Measurements from ENCODE around the gene CCIN. TPM values are rescaled to one million over a fixed set of nuclear protein-coding genes. Genes with fewer than 3 reads are reported as not detected.

Gene CCIN
- total RNA-seq, 1 donor from 2014 or later: 1.9 TPM

GRCh38 chr9:36153746-36154145, 15.4 kb upstream of the CCIN start:
- no peak overlapping the region for H3K4me2 ChIP-seq (ENCODE audit: low read length)
- H3K9ac ChIP-seq (ENCODE audit: low read length): no peak overlapping the region
- no peak overlapping the region for H2AFZ ChIP-seq (ENCODE audit: low read depth, low read length)
- FAIRE-seq (no peak), DNase-seq (ENCODE audit: low read depth) (no peak)
- Mint-ChIP-seq H3K36me3 (ENCODE audit: low read depth, unreplicated experiment) (peaks cover 33% of the 10 kb centered on the region), H3K27me3 (ENCODE audit: low read depth, unreplicated experiment) (no peaks in the 10 kb centered on the region), H3K4me3 (ENCODE audit: unreplicated experiment) (no peak overlapping the region), H3K4me1 (ENCODE audit: low read depth, unreplicated experiment) (peaks cover 47% of the 10 kb centered on the region), H3K27ac (ENCODE audit: unreplicated experiment) (peak overlapping the region; percentile 91), H3K9me3 (ENCODE audit: unreplicated experiment) (peaks cover 7% of the 10 kb centered on the region)
- H3K4me1 ChIP-seq (ENCODE audit: insufficient read depth, low read length): peaks cover 46% of the 10 kb centered on the region
- no peak for TF ChIP-seq EZH2 (IDR thresholded peaks at IDR 0.05; ENCODE audit: insufficient read depth, low read length)
- TF ChIP-seq, protein P1, sequence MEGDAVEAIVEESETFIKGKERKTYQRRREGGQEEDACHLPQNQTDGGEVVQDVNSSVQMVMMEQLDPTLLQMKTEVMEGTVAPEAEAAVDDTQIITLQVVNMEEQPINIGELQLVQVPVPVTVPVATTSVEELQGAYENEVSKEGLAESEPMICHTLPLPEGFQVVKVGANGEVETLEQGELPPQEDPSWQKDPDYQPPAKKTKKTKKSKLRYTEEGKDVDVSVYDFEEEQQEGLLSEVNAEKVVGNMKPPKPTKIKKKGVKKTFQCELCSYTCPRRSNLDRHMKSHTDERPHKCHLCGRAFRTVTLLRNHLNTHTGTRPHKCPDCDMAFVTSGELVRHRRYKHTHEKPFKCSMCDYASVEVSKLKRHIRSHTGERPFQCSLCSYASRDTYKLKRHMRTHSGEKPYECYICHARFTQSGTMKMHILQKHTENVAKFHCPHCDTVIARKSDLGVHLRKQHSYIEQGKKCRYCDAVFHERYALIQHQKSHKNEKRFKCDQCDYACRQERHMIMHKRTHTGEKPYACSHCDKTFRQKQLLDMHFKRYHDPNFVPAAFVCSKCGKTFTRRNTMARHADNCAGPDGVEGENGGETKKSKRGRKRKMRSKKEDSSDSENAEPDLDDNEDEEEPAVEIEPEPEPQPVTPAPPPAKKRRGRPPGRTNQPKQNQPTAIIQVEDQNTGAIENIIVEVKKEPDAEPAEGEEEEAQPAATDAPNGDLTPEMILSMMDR (IDR thresholded peaks at IDR 0.05; ENCODE audit: insufficient read depth, low read depth, low read length): no peak
- H3K36me3 ChIP-seq (ENCODE audit: insufficient read depth, low read length): peaks cover 4% of the 10 kb centered on the region
- no peaks in the 10 kb centered on the region for H4K20me1 ChIP-seq (ENCODE audit: insufficient read depth, low read length)
- no peaks in the 10 kb centered on the region for H3K79me2 ChIP-seq (ENCODE audit: insufficient read depth, low read length)
- no peaks in the 10 kb centered on the region for H3K27me3 ChIP-seq (ENCODE audit: insufficient read depth, low read length)
- H3K27ac ChIP-seq (ENCODE audit: low read depth, low read length): peak overlapping the region; percentile 77
- peaks cover 4% of the 10 kb centered on the region for H3K9me3 ChIP-seq (ENCODE audit: insufficient read depth, low read depth, low read length)
- H3K4me3 ChIP-seq (ENCODE audit: insufficient read depth, low read depth, low read length): no peak overlapping the region

DNA sequence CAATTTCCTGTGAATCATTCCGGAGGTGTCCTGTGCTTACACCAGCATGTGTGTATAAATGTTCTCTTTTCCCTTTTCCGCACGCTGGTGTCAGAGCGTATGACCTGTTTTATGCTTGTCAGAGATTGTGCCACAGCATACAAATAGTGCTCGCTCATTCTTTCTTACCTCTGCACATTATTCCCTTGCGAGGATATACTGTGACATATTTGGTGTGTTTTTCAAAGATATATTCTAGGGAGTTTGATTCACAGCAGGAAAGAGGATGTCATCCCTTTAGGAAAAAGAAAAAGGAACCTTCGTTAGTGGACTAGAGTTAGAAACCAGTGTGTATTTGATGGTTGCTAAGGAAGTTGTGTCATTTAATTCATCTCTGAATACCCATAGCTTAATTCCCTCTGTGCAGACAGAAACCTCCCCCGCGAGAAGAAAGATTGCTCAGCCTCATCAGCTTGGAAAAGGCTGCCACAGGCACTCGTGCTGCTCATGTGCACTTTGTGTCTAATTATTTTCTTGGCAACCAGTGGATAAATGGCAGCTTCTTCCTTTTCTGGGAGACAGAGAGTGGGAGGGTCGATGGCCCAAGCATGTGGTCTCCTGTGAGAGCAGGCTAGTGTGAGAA, 14.7 kb upstream of the CCIN start:
- peaks cover 7% of the 10 kb centered on the region for H3K9me3 Mint-ChIP-seq (ENCODE audit: unreplicated experiment)
- H3K9ac ChIP-seq (ENCODE audit: low read length): peak overlapping the region; percentile 70
- peak overlapping the region; percentile 71 for H3K4me2 ChIP-seq (ENCODE audit: low read length)
- peaks cover 39% of the 10 kb centered on the region for H3K4me1 ChIP-seq (ENCODE audit: insufficient read depth, low read length)
- H3K27ac ChIP-seq (ENCODE audit: low read depth, low read length): peak overlapping the region; percentile 77
- H3K27ac Mint-ChIP-seq (ENCODE audit: unreplicated experiment): peak overlapping the region; percentile 91
- H3K4me3 ChIP-seq (ENCODE audit: insufficient read depth, low read depth, low read length): no peak overlapping the region
- no peaks in the 10 kb centered on the region for H4K20me1 ChIP-seq (ENCODE audit: insufficient read depth, low read length)
- peaks cover 39% of the 10 kb centered on the region for H3K36me3 Mint-ChIP-seq (ENCODE audit: low read depth, unreplicated experiment)
- no peaks in the 10 kb centered on the region for H3K27me3 ChIP-seq (ENCODE audit: insufficient read depth, low read length)
- H3K9me3 ChIP-seq (ENCODE audit: insufficient read depth, low read depth, low read length): peaks cover 4% of the 10 kb centered on the region
- DNase-seq (ENCODE audit: low read depth) (peak; percentile 65), FAIRE-seq (peak; percentile 64)
- H2AFZ ChIP-seq (ENCODE audit: low read depth, low read length): peak overlapping the region; percentile 38
- no peak overlapping the region for H3K4me3 Mint-ChIP-seq (ENCODE audit: unreplicated experiment)
- H3K4me1 Mint-ChIP-seq (ENCODE audit: low read depth, unreplicated experiment): peaks cover 47% of the 10 kb centered on the region
- H3K36me3 ChIP-seq (ENCODE audit: insufficient read depth, low read length): peaks cover 4% of the 10 kb centered on the region
- no peaks in the 10 kb centered on the region for H3K79me2 ChIP-seq (ENCODE audit: insufficient read depth, low read length)
- TF ChIP-seq, protein P1 (IDR thresholded peaks at IDR 0.05; ENCODE audit: insufficient read depth, low read depth, low read length): no peak
- TF ChIP-seq EZH2 (IDR thresholded peaks at IDR 0.05; ENCODE audit: insufficient read depth, low read length): no peak
- H3K27me3 Mint-ChIP-seq (ENCODE audit: low read depth, unreplicated experiment): no peaks in the 10 kb centered on the region

DNA sequence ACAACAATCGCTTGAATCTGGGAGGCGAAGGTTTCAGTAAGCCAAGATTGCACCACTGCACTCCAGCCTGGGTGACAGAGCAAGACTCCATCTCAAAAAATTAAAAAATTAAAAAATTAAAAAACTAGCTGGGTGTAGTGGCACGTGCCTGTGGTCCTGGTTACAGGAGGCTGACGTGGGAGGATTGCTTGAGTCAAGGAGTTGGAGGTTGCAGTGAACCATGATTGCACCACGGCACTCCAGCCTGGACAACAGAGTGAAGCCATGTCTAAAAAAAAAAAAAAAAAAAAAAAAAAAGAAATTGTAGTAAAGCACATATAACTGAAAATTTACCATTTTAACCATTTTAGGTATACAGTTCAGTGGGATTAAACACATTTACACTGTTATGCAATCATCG, 13.1 kb upstream of the CCIN start:
- DNase-seq (ENCODE audit: low read depth) (no peak), FAIRE-seq (no peak)
- TF ChIP-seq EZH2 (IDR thresholded peaks at IDR 0.05; ENCODE audit: insufficient read depth, low read length): no peak
- TF ChIP-seq, protein P1 (IDR thresholded peaks at IDR 0.05; ENCODE audit: insufficient read depth, low read depth, low read length): no peak

More for the DNA sequence above, 13.1 kb upstream of the CCIN start:
- no peaks in the 10 kb centered on the region for H4K20me1 ChIP-seq (ENCODE audit: insufficient read depth, low read length)
- peaks cover 37% of the 10 kb centered on the region for H3K4me1 Mint-ChIP-seq (ENCODE audit: low read depth, unreplicated experiment)
- peaks cover 27% of the 10 kb centered on the region for H3K4me1 ChIP-seq (ENCODE audit: insufficient read depth, low read length)
- no peak overlapping the region for H2AFZ ChIP-seq (ENCODE audit: low read depth, low read length)
- H3K36me3 ChIP-seq (ENCODE audit: insufficient read depth, low read length): peaks cover 4% of the 10 kb centered on the region
- no peak overlapping the region for H3K27ac Mint-ChIP-seq (ENCODE audit: unreplicated experiment)
- H3K27ac ChIP-seq (ENCODE audit: low read depth, low read length): no peak overlapping the region
- H3K4me2 ChIP-seq (ENCODE audit: low read length): no peak overlapping the region
- H3K9ac ChIP-seq (ENCODE audit: low read length): no peak overlapping the region
- peaks cover 36% of the 10 kb centered on the region for H3K36me3 Mint-ChIP-seq (ENCODE audit: low read depth, unreplicated experiment)
- H3K27me3 ChIP-seq (ENCODE audit: insufficient read depth, low read length): no peaks in the 10 kb centered on the region
- H3K27me3 Mint-ChIP-seq (ENCODE audit: low read depth, unreplicated experiment): no peaks in the 10 kb centered on the region
- H3K9me3 ChIP-seq (ENCODE audit: insufficient read depth, low read depth, low read length): peaks cover 4% of the 10 kb centered on the region
- no peak overlapping the region for H3K4me3 ChIP-seq (ENCODE audit: insufficient read depth, low read depth, low read length)
- no peak overlapping the region for H3K4me3 Mint-ChIP-seq (ENCODE audit: unreplicated experiment)
- peaks cover 7% of the 10 kb centered on the region for H3K9me3 Mint-ChIP-seq (ENCODE audit: unreplicated experiment)
- no peaks in the 10 kb centered on the region for H3K79me2 ChIP-seq (ENCODE audit: insufficient read depth, low read length)

All from astrocyte (in vitro differentiated cells and primary cell).